CD4-positive, CD25-positive, alpha-beta regulatory T cell (primary cell): ENCODE results near the gene CREB1. TPM values are rescaled to one million over a fixed set of nuclear protein-coding genes. Genes with fewer than 3 reads are reported as not detected.
A peak's percentile ranks its signal among the peaks of the same experiment; 100 is the strongest.

Experiments used
- ATAC-seq, 2 donors: fragments of 150-1000 bp; cut with Tn5 transposase; one replicate each; pipeline ENCODE4 v1.10.0; 2021; ENCODE audit warnings: low read depth in 2 of 2, moderate number of reproducible peaks in 2 of 2, moderate library complexity in 1 of 2
- DNase-seq, 3 donors: peaks; one replicate each; pipeline versions ENCODE4 v3.0.0 to v3.0.0-alpha.2; 2012 to 2022; ENCODE audit warnings: mixed read lengths in 1 of 3
- H3K27ac ChIP-seq: one replicate; pipeline ENCODE4 v1.7.0; 2013; ENCODE audit warnings: mild to moderate bottlenecking, low read length; ENCODE audit not compliant: insufficient read depth, poor library complexity, severe bottlenecking
- H3K27me3 ChIP-seq: one replicate; pipeline ENCODE4 v1.7.0; 2013; ENCODE audit warnings: low read length; ENCODE audit not compliant: control insufficient read depth, insufficient read depth
- H3K36me3 ChIP-seq: one replicate; pipeline ENCODE4 v1.7.0; 2013; ENCODE audit warnings: mild to moderate bottlenecking, low read length, moderate library complexity; ENCODE audit not compliant: control insufficient read depth, insufficient read depth
- H3K4me1 ChIP-seq: 2 replicates; pipeline ENCODE4 v1.7.0; 2013; ENCODE audit warnings: mild to moderate bottlenecking, low read length; ENCODE audit not compliant: insufficient read depth, control insufficient read depth, poor library complexity, severe bottlenecking
- H3K4me3 ChIP-seq: one replicate; pipeline ENCODE4 v1.7.0; 2013; ENCODE audit warnings: low read depth, mild to moderate bottlenecking, low read length, moderate library complexity
- H3K9me3 ChIP-seq, 2 experiments: 1 replicate in 1 of 2; 2 replicates in 1 of 2; pipeline ENCODE4 v1.7.0; 2013; ENCODE audit warnings: low read length in 2 of 2, mild to moderate bottlenecking in 1 of 2, moderate library complexity in 1 of 2; ENCODE audit not compliant: control insufficient read depth in 2 of 2
- H3K27ac Mint-ChIP-seq, 3 donors: one replicate each; pipeline ENCODE4 v1.8.0; 2020 to 2022; ENCODE audit warnings: mild to moderate bottlenecking in 3 of 3, mixed read lengths in 3 of 3, moderate library complexity in 2 of 3
- H3K27me3 Mint-ChIP-seq: one replicate; pipeline ENCODE4 v1.8.0; 2022; ENCODE audit warnings: mild to moderate bottlenecking, mixed read lengths
- H3K36me3 Mint-ChIP-seq: one replicate; pipeline ENCODE4 v1.8.0; 2020; ENCODE audit warnings: mixed read lengths
- H3K4me1 Mint-ChIP-seq, 4 donors: one replicate each; pipeline ENCODE4 v1.8.0; 2020 to 2022; ENCODE audit warnings: mixed read lengths in 4 of 4, mild to moderate bottlenecking in 1 of 4
- H3K4me3 Mint-ChIP-seq, 4 donors: one replicate each; pipeline ENCODE4 v1.8.0; 2020 to 2022; ENCODE audit warnings: mild to moderate bottlenecking in 4 of 4, mixed read lengths in 4 of 4, moderate library complexity in 3 of 4
- H3K9me3 Mint-ChIP-seq, 7 donors: one replicate each; pipeline ENCODE4 v1.8.0; 2020 to 2022; ENCODE audit warnings: mixed read lengths in 7 of 7, mild to moderate bottlenecking in 3 of 7, moderate library complexity in 2 of 7
- polyA plus RNA-seq, 4 donors: library from polyadenylated mRNA; unstranded; fragments of 300-500 nt; fragmentation: Illumina TruSeq; gene quantifications; one replicate each; pipeline ENCODE4 v1.2.3, GENCODE V29; 2021
- total RNA-seq: library from RNA; stranded (reverse); gene quantifications from one replicate; pipeline ENCODE4 v1.2.3, GENCODE V29; 2022

The CREB1 gene
- total and polyA plus RNA-seq, 5 donors from 2014 or later: 69.0 to 124 (median 90.8) TPM

DNA sequence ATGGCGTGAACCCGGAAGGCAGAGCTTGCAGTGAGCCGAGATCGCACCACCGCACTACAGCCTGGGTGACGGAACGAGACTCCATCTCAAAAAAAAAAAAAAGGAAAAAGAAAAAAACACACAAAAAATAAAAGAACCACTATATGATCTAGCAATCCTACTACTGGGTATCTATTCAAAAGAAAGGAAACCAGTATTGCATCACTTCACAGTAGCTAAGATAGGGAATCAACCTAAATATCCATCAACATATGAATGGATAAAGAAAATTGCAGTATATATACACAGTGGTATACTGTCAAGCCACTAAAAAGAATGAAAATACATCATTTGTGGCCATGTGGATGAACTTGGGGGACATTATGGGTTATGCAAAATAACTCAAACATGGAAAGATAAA lies 57.5 kb downstream of the CREB1 start:
- H3K9me3 ChIP-seq: peaks cover 8 to 16% of the 10 kb centered on the region in 2 experiments
- Mint-ChIP-seq H3K27me3 (no peaks in the 10 kb centered on the region), H3K9me3 (peaks cover 0 to 5% (median 0%) of the 10 kb centered on the region in 7 donors), H3K4me3 (no peak overlapping the region), H3K4me1 (peaks cover 28 to 36% (median 32%) of the 10 kb centered on the region in 4 donors), H3K36me3 (peaks cover 79% of the 10 kb centered on the region), H3K27ac (peak overlapping the region in 1 of 3 donors; percentile 76)
- no peaks in the 10 kb centered on the region for H3K27me3 ChIP-seq
- no peak overlapping the region for H3K27ac ChIP-seq
- peaks cover 74% of the 10 kb centered on the region for H3K36me3 ChIP-seq
- ATAC-seq (no peak), DNase-seq (no peak)
- H3K4me1 ChIP-seq: no peaks in the 10 kb centered on the region
- H3K4me3 ChIP-seq: no peak overlapping the region

DNA sequence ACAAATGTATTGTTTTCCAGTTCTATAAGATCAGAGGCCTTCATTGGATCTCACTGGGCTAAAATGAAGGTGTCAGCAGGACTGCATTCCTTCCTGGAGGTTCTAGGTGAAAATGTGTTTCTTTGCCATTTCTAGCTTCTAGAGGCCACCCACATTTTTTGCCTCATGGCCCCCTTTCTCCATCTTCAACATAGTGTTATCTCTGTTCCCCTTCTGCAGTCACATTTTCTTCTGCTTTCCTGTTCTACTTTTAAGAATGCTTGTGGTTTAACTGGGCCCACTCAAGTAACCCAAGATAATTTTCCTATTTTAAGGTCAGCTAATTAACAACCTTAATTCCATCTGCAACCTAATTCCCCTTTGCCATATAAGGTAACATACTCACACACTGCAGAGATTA lies 59.4 kb downstream of the CREB1 start:
- Histone ChIP-seq H3K4me3 (no peak overlapping the region), H3K27me3 (no peaks in the 10 kb centered on the region), H3K4me1 (no peaks in the 10 kb centered on the region), H3K36me3 (peaks cover 65% of the 10 kb centered on the region), H3K27ac (no peak overlapping the region), H3K9me3 (peaks cover 8 to 18% of the 10 kb centered on the region in 2 experiments)
- Mint-ChIP-seq H3K9me3 (peaks cover 0 to 5% (median 2%) of the 10 kb centered on the region in 7 donors), H3K36me3 (peaks cover 81% of the 10 kb centered on the region), H3K4me1 (peaks cover 21 to 31% (median 26%) of the 10 kb centered on the region in 4 donors), H3K27me3 (no peaks in the 10 kb centered on the region), H3K27ac (peak overlapping the region in 2 of 3 donors; percentile 60 to 79), H3K4me3 (no peak overlapping the region)
- no peak for DNase-seq
- no peak for ATAC-seq

DNA sequence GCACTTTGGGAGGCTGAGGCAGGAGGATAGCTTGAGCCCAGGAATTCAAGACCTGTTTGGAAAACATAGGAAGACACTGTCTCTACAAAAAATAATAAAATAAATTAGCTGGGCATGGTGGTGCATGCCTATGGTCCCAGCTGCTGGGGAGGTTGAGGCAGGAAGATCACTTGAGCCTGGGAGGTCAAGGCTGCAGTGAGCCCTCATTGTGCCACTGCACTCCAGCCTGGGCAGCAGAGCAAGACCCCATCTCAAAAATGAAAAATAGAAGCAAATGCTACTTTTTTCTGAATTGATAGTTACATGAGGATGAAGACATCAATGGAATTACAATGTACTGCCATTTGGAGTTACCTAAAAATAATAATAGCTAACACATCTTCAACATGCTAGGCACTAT lies 63.5 kb downstream of the CREB1 start:
- H3K9me3 ChIP-seq: peaks cover 8 to 18% of the 10 kb centered on the region in 2 experiments
- H3K4me1 ChIP-seq: no peaks in the 10 kb centered on the region
- H3K27ac ChIP-seq: no peak overlapping the region
- no peaks in the 10 kb centered on the region for H3K27me3 Mint-ChIP-seq
- peaks cover 70% of the 10 kb centered on the region for H3K36me3 Mint-ChIP-seq
- H3K9me3 Mint-ChIP-seq: peaks cover 0 to 5% (median 2%) of the 10 kb centered on the region in 7 donors
- H3K4me3 Mint-ChIP-seq: no peak overlapping the region
- no peak overlapping the region for H3K27ac Mint-ChIP-seq
- no peak overlapping the region for H3K4me3 ChIP-seq
- no peaks in the 10 kb centered on the region for H3K27me3 ChIP-seq
- H3K4me1 Mint-ChIP-seq: peaks cover 14 to 26% (median 17%) of the 10 kb centered on the region in 4 donors
- no peak for ATAC-seq
- peaks cover 71% of the 10 kb centered on the region for H3K36me3 ChIP-seq
- DNase-seq: no peak

DNA sequence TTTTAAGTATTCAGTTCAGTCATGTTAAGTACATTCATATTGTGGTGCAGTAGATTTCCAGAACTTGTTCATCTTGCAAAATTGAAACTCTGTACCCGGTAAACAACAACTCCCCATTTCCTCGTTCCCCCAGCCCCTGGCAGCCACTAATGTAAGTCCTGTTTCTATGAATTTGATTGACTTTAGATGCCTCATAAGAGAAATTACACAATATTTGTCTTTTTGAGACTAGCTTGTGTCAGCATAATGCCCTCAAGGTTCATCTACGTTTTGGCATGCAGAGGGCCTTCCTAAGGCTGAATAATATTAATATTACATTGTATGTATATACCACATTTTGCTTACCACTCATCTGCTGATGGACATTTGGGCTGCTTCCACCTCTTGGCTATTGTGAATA lies 64.5 kb downstream of the CREB1 start:
- Histone ChIP-seq H3K9me3 (peaks cover 8 to 18% of the 10 kb centered on the region in 2 experiments), H3K36me3 (peaks cover 67% of the 10 kb centered on the region), H3K27ac (no peak overlapping the region), H3K4me3 (no peak overlapping the region), H3K27me3 (no peaks in the 10 kb centered on the region), H3K4me1 (no peaks in the 10 kb centered on the region)
- no peaks in the 10 kb centered on the region for H3K27me3 Mint-ChIP-seq
- no peak for ATAC-seq
- H3K4me3 Mint-ChIP-seq: no peak overlapping the region
- peak overlapping the region in 2 of 3 donors; percentile 15 to 55 for H3K27ac Mint-ChIP-seq
- peaks cover 60% of the 10 kb centered on the region for H3K36me3 Mint-ChIP-seq
- peak in 1 of 3 donors; percentile 15 for DNase-seq
- H3K9me3 Mint-ChIP-seq: peaks cover 0 to 5% (median 2%) of the 10 kb centered on the region in 7 donors
- peaks cover 10 to 20% (median 11%) of the 10 kb centered on the region in 4 donors for H3K4me1 Mint-ChIP-seq

DNA sequence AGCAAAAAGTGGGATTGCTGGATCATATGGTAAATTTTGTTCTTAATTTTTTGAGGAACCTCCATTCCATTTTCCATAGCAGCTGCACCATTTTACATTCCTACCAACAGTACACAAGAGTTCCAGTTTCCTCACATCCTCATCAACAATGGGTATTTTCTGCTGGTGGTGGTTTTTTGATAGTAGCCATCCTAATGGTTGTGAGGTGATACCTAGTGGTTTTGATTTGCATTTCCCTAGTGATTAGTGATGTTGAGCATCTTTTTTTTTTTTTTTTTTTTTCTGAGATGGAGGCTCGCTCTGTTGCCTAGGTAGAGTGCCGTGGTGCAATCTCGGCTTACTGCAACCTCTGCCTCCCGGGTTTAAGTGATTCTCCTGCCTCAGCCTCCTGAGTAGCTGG lies 65.0 kb downstream of the CREB1 start:
- peaks cover 0 to 5% (median 2%) of the 10 kb centered on the region in 7 donors for H3K9me3 Mint-ChIP-seq
- peaks cover 55% of the 10 kb centered on the region for H3K36me3 Mint-ChIP-seq
- peaks cover 6 to 19% (median 13%) of the 10 kb centered on the region in 4 donors for H3K4me1 Mint-ChIP-seq

DNA sequence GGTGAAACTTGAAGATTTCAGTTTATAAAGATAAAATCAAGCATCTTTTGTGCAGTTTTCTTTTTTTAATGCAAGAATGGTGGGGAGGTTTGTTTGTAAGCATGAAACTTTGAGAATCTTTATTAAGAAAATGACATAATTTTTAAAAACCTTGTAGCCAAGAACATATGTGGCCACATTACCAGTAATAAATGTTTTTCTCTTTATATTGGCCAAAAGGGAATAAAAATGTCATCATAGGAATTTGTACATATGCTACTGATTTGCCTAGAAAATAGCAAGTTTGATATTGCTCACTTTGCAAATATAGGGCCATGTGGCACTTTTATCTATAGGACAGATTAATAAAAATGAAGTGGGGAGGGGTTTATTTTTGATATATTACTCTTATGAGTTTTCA lies 69.9 kb downstream of the CREB1 start:
- Histone ChIP-seq H3K27ac (no peak overlapping the region), H3K36me3 (peaks cover 33% of the 10 kb centered on the region), H3K9me3 (no peaks in the 10 kb centered on the region), H3K4me3 (no peak overlapping the region), H3K27me3 (no peaks in the 10 kb centered on the region), H3K4me1 (no peaks in the 10 kb centered on the region)
- ATAC-seq (no peak), DNase-seq (no peak)
- H3K27ac Mint-ChIP-seq: peak overlapping the region in 2 of 3 donors; percentile 7 to 80
- H3K36me3 Mint-ChIP-seq: peaks cover 27% of the 10 kb centered on the region
- peaks cover 9 to 38% (median 24%) of the 10 kb centered on the region in 4 donors for H3K4me1 Mint-ChIP-seq
- H3K9me3 Mint-ChIP-seq: no peaks in the 10 kb centered on the region
- no peaks in the 10 kb centered on the region for H3K27me3 Mint-ChIP-seq
- no peak overlapping the region for H3K4me3 Mint-ChIP-seq

More for the DNA sequence above, 65.0 kb downstream of the CREB1 start:
- no peaks in the 10 kb centered on the region for H3K4me1 ChIP-seq
- ATAC-seq: no peak
- H3K27ac ChIP-seq: no peak overlapping the region
- no peak for DNase-seq
- no peaks in the 10 kb centered on the region for H3K27me3 ChIP-seq
- peak overlapping the region in 2 of 3 donors; percentile 15 to 55 for H3K27ac Mint-ChIP-seq
- peaks cover 64% of the 10 kb centered on the region for H3K36me3 ChIP-seq
- no peak overlapping the region for H3K4me3 Mint-ChIP-seq
- H3K9me3 ChIP-seq: peaks cover 8 to 18% of the 10 kb centered on the region in 2 experiments
- H3K4me3 ChIP-seq: no peak overlapping the region
- no peaks in the 10 kb centered on the region for H3K27me3 Mint-ChIP-seq

DNA sequence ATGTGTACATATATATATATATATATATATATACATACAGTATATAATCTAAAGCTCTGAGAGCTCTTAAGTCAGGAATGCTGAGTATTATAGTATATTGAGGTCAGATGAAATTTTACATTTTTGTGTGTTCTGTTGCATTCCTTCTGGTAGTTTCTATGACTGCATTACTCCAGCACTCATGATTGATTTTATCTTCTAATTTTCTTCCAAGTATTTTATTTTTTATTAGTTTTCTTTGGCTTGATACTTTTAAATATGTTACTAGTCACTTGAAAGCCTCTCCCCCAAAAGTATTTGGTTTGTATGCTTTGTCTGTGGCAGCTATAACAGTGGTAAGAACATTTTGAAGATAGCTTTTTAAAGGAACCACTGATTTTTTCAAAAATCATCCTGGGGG lies 70.5 kb downstream of the CREB1 start:
- Mint-ChIP-seq H3K27me3 (no peaks in the 10 kb centered on the region), H3K27ac (no peak overlapping the region)

DNA sequence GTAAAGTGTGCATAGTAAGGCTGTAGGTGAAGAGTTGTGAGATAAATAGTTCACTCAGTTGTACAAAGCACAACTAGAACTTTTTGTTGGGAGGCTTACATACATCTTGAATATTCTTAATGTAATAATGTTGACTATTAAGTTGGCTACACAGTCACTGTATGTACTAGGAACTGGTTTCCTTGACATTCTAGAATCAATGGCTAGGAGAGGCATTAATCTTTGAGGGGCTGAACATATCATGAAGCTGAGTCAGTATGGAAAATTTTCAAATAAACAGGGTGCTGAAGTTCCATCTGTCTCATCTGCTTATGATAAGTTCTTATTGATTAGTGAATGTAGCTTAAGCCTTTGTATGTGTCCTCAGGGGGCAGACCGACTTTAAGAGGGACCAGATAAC lies 72.0 kb downstream of the CREB1 start:
- peak overlapping the region in 1 of 4 donors; percentile 27 for H3K4me3 Mint-ChIP-seq
- ATAC-seq (no peak), DNase-seq (no peak)
- H3K27ac Mint-ChIP-seq: peak overlapping the region in 2 of 3 donors; percentile 15 to 66
- peaks cover 13 to 38% (median 27%) of the 10 kb centered on the region in 4 donors for H3K4me1 Mint-ChIP-seq
- H3K9me3 ChIP-seq: no peaks in the 10 kb centered on the region
- no peak overlapping the region for H3K27ac ChIP-seq
- no peaks in the 10 kb centered on the region for H3K9me3 Mint-ChIP-seq
- H3K27me3 ChIP-seq: no peaks in the 10 kb centered on the region
- no peak overlapping the region for H3K4me3 ChIP-seq
- H3K36me3 Mint-ChIP-seq: peaks cover 28% of the 10 kb centered on the region
- peaks cover 20% of the 10 kb centered on the region for H3K36me3 ChIP-seq
- H3K27me3 Mint-ChIP-seq: no peaks in the 10 kb centered on the region
- no peaks in the 10 kb centered on the region for H3K4me1 ChIP-seq

More for the DNA sequence above, 70.5 kb downstream of the CREB1 start:
- Mint-ChIP-seq H3K9me3 (no peaks in the 10 kb centered on the region), H3K4me1 (peaks cover 10 to 38% (median 27%) of the 10 kb centered on the region in 4 donors), H3K4me3 (no peak overlapping the region), H3K36me3 (peaks cover 33% of the 10 kb centered on the region)
- Histone ChIP-seq H3K27ac (peak overlapping the region; percentile 17), H3K36me3 (peaks cover 31% of the 10 kb centered on the region), H3K9me3 (no peaks in the 10 kb centered on the region), H3K4me3 (no peak overlapping the region), H3K4me1 (no peaks in the 10 kb centered on the region), H3K27me3 (no peaks in the 10 kb centered on the region)
- DNase-seq (no peak), ATAC-seq (no peak)
